GM18511 (cell line): ENCODE results near the gene AMER1.
"Not testable (repeated sequence)": the region's sequence is repeated elsewhere in the genome, so short reads cannot be mapped to it uniquely, and the experiment has no call there.

Experiments
- ATAC-seq: cut with Tn5 transposase; IDR thresholded peaks from one replicate; pipeline ENCODE4 v1.9.1; 2021; ENCODE audit warnings: mild to moderate bottlenecking, moderate library complexity; ENCODE audit not compliant: unreplicated experiment

Gene AMER1

DNA sequence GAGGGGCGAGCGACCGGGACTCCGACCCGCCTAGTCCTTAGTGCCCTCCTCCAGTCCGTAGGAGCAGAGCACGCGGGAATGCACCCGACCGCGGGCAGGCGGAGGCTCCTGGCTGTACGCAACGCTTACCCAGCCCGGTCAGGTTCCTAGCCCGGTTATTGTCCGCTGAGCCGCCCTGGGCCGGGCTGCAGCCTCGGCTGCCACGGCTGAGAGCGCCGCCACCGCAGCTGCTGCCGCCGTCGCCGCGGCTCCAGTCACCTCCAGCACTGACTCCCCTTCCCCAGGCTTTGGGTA, at the start of gene AMER1:
Gene AMER1, minus strand, starts transcription at position 268 of the 294 bp plus-strand sequence. CDS start 12,422 bp downstream, outside the sequence.
- ATAC-seq, result peak; percentile 43

DNA sequence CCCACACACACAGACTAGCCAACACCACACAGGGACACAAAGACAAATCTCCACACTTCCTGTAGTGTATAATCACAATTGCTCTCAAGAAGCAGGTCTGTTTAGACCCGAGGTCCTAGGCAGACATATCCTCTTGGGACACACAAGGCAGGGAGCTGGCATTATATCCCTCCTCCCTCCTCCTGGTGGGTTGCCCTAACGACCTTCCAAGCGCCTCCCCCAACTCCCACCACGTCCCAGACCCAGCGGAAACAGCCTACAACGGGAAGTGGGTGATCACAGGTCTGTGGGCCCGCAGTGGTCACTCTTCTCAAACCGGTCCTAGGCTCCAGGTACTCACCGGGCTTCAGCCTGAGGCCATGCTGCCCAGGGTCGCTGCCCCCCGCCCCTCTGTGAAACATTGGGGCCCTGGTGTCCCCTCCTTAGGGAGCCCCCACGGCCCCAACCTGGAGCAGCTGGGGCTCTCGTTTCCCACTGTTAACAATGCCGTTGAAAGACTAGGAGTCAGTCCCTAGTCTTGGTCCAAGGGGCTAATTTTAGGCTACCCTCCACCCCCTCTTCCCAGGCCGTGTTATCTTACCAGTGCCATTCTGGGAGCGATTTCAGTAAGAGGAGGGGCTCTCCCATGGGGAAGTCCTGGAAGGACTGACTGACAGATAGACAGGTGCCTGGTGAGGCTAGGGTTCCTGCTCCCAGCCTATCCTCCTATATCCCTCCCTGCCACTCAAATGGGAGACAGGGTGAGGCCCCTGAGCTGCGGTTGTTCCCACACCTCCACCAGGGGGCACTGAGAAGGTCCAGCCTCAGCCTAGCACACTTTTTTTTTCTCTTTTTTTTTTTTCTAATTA, 24.8 kb upstream of the AMER1 start, which contains the start of gene ASB12:
Gene ASB12, minus strand, starts transcription at position 485 of the 848 bp plus-strand sequence. CDS start 4,957 bp downstream, outside the sequence.
- ATAC-seq, result no peak

GRCh38 chrX:64229154-64229553, 23.6 kb upstream of the AMER1 start:
- no peak for ATAC-seq

- ATAC-seq, result no peak
Measured at GRCh38 chrX:64218023-64218422, 12.5 kb upstream of the AMER1 start.

GRCh38 chrX:64213989-64214388, 8.5 kb upstream of the AMER1 start:
- ATAC-seq, result not testable (repeated sequence)

GRCh38 chrX:64206556-64207162, 1.2 kb upstream of the AMER1 start:
- ATAC-seq, result no peak

GRCh38 chrX:64205735-64206501, 410 bp upstream of the AMER1 start:
- peak; percentile 87 for ATAC-seq

GRCh38 chrX:64204701-64205440, 637 bp downstream of the AMER1 start:
- ATAC-seq, result peak; percentile 19

DNA sequence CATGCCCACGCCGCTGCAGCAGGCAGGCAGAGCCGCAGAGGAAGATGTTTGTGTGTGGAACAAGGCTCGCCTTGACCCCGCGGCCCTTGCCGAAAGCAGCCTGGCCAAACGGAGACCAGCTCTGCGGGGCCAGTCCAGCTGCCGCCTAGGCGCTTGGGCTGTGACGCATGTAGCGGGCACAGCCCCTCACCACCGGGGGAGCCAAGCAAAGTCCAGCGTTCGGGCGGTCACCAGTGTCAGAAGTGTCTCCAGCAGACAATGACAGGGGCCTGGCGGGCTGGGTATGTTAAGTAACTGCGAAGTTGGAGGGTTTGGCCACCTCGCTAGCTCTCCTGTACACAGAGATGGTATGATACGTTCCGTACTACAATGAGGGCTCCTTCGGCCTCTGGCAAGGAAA, 1.3 kb downstream of the AMER1 start:
- ATAC-seq, result no peak

DNA sequence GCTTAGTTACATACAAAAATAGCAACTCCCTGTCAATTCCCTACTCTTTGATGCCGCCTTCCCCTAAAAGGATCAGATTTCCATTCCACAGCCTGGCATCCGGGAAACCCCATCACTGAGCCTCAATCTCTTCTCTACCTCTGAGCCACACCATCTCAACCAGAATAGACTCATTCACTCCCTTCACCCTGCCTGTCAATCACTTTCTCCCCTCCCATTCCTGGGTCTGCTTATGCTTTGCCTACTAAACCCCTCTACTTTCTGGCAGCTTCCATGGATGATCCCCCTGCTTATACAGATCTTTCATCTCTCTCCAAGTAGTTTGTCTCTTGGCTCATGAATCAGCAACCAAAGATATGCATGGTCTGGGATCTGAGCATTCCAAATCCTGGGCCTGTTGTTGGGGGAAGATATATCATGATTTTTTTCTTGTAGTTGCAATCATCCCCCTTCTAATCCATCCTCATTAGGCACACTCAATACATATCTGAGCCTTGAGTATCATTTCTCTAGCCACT, 2.6 kb downstream of the AMER1 start:
- ATAC-seq, result no peak

GRCh38 chrX:64198036-64198435, 7.5 kb downstream of the AMER1 start:
- ATAC-seq, result peak; percentile 56

DNA sequence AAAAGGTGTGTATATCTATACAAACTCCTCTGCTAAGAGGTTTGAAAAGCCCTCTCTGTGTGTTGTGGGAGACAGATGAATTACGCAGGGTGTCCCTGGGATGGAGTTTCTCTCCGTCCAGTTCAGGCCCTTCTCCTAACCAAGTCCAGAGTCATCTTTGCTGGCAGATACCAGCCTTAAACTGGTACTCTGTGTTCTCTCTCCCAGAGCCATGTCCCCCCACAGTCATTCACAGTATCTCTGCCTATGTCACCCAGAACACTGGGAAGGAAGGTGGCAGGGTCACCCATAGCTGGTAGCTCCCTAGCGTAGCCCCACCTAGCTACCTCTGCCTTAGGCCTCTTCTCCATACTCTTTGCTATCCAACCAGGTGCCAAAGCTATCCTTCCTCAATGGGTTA, 8.9 kb downstream of the AMER1 start:
- ATAC-seq, result no peak

- ATAC-seq, result no peak
Measured at GRCh38 chrX:64195862-64196261, 9.6 kb downstream of the AMER1 start.

- no peak for ATAC-seq
Measured at GRCh38 chrX:64192673-64193072, 12.8 kb downstream of the AMER1 start.

DNA sequence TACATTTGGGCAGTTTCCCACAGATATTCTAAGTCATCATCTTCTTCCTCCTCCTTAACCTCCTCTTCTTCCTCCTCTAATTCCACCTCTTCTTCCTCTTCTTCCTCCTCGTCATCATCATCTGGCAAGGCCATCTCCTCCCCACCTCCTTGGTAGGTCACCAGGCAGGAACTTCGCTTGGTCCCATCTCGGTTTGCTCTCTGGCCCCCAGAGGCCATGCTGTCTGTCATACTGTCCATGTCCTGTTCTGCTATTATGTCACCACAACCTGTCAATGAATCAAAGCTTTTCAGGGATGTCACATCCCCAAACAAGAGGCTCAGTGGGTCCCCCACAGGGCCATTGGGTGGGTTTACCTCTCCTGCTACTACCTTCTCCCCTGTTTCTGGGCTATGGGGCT, 13.5 kb downstream of the AMER1 start:
- no peak for ATAC-seq

DNA sequence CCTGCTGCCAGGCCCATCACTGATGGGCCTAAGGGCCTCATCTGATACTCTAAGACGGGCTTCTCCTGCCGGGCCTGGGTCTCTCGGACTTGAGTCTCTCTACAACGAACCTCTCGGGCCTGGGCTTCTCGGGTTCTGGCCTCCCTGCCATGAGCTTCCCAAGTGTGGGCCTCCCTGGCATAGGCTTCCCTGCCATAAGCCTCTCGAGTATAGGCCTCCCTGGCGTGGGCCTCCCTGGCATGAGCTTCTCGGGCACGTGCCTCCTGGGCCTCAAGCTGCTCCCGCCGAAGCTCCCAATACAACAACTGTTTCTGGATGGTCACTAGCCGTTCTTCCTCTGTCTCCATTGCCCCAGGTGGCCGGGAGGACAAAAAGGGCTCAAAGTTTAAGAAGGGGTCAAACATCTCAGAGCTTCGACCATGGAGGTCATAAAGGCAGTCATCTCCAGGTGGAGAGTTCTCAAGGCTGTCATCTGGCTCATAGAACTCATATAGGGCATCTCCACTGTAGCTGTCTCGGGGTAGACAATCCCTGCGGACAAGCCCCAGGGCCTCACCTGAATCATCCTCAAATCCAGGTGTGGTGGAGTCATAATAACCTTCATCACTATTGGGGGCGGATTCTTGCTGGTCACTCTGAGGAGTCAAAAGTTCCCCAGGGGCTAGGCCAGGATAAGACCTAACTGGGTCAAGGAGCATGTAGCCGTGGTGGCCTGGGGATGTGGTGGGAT, 14.1 kb downstream of the AMER1 start:
- ATAC-seq, result no peak

- no peak for ATAC-seq
Measured at GRCh38 chrX:64190136-64190740, 15.3 kb downstream of the AMER1 start.

GRCh38 chrX:64188901-64189300, 16.6 kb downstream of the AMER1 start:
- no peak for ATAC-seq

DNA sequence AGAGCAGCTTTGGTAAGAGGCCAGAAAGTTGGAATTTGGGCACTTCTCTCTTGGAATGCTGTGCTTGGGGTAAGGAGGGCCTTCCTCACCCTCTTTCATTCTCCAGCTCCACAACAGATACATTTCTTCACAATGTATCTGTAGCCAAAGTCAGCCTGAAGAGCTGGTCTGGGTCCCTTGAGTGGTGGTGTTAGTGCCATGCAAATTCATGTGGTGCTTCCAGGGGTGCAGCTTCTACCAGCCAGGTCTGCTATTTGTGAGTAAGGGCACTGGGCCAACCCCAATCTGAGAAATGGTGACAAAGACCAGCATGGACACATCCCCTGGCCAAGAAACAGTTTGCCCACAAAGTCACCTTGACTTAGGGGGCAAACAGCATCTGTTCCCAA, 17.8 kb downstream of the AMER1 start:
- ATAC-seq, result no peak
